GM23338 (cell line): ENCODE measurements around the gene OGFRL1. TPM values are rescaled to one million over a fixed set of nuclear protein-coding genes. Genes with fewer than 3 reads are reported as not detected.

Experiments
- ATAC-seq: fragments of 200-7000 bp; cut with Tn5 transposase; 3 replicates; pipeline ENCODE4 v1.9.1; 2020
- DNase-seq: peaks from one replicate; pipeline ENCODE4 v3.0.0-alpha.2; 2015; ENCODE audit warnings: low spot score
- H2AFZ ChIP-seq: fragments of 200-600 bp; sonication (generic); 2 replicates; pipeline ENCODE4 v1.8.0; 2016; ENCODE audit warnings: antibody characterized with exemption, mild to moderate bottlenecking, moderate library complexity
- H3F3A ChIP-seq: fragments of 200-600 bp; sonication (generic); replicated peaks from 2 replicates; pipeline ENCODE4 v1.8.0; 2017; ENCODE audit warnings: antibody characterized with exemption, mixed run types, low read depth
- H3K27ac ChIP-seq: fragments of 200-600 bp; sonication (generic); 2 replicates; pipeline ENCODE4 v1.6.1; 2016; ENCODE audit warnings: low read depth
- H3K27me3 ChIP-seq: fragments of 200-600 bp; sonication (generic); 2 replicates; pipeline ENCODE4 v1.8.0; 2016; ENCODE audit warnings: mild to moderate bottlenecking, mixed run types, moderate library complexity; ENCODE audit not compliant: insufficient read depth
- H3K36me3 ChIP-seq: fragments of 200-600 bp; sonication (generic); 2 replicates; pipeline ENCODE4 v1.8.0; 2016; ENCODE audit warnings: mild to moderate bottlenecking; ENCODE audit not compliant: insufficient read depth
- H3K4me1 ChIP-seq: fragments of 200-600 bp; sonication (generic); 2 replicates; pipeline ENCODE4 v1.8.0; 2016; ENCODE audit warnings: mild to moderate bottlenecking, moderate library complexity; ENCODE audit not compliant: insufficient read depth
- H3K4me2 ChIP-seq: fragments of 200-600 bp; sonication (generic); 2 replicates; pipeline ENCODE4 v1.7.1; 2017; ENCODE audit warnings: mixed run types
- H3K4me3 ChIP-seq: fragments of 200-600 bp; sonication (generic); 2 replicates; pipeline ENCODE4 v1.6.1; 2016; ENCODE audit warnings: mixed run types
- H3K79me2 ChIP-seq: fragments of 200-600 bp; sonication (generic); replicated peaks from 2 replicates; pipeline ENCODE4 v1.8.0; 2017; ENCODE audit warnings: mild to moderate bottlenecking; ENCODE audit not compliant: insufficient read depth
- H3K9me2 ChIP-seq: fragments of 200-600 bp; sonication (generic); 2 replicates; pipeline ENCODE4 v1.8.0; 2017; ENCODE audit not compliant: insufficient read depth
- H4K20me1 ChIP-seq: fragments of 200-600 bp; sonication (generic); replicated peaks from 2 replicates; pipeline ENCODE4 v1.8.0; 2017; ENCODE audit warnings: mild to moderate bottlenecking; ENCODE audit not compliant: insufficient read depth
- H3K27ac Mint-ChIP-seq: 2 replicates; pipeline ENCODE4 v1.8.0; 2020; ENCODE audit warnings: inconsistent platforms, mild to moderate bottlenecking, moderate library complexity, mixed read lengths
- H3K27me3 Mint-ChIP-seq: 3 replicates; pipeline ENCODE4 v1.8.0; 2022; ENCODE audit warnings: low read depth, mild to moderate bottlenecking, moderate library complexity, mixed read lengths, inconsistent platforms; ENCODE audit not compliant: insufficient read depth, poor library complexity
- H3K36me3 Mint-ChIP-seq: 3 replicates; pipeline ENCODE4 v1.8.0; 2021; ENCODE audit warnings: low read depth, mild to moderate bottlenecking, inconsistent platforms, moderate library complexity, mixed read lengths
- H3K4me1 Mint-ChIP-seq: 3 replicates; pipeline ENCODE4 v1.8.0; 2020; ENCODE audit warnings: mild to moderate bottlenecking, inconsistent platforms, mixed read lengths
- H3K4me3 Mint-ChIP-seq: 3 replicates; pipeline ENCODE4 v1.8.0; 2021; ENCODE audit warnings: moderate library complexity, mild to moderate bottlenecking, inconsistent platforms, mixed read lengths
- H3K9me3 Mint-ChIP-seq: 3 replicates; pipeline ENCODE4 v1.8.0; 2020; ENCODE audit warnings: moderate library complexity, mild to moderate bottlenecking, inconsistent platforms, mixed read lengths
- CREB1 ChIP-seq: fragments of 250-450 bp; sonication (Bioruptor Pico); IDR thresholded peaks from 2 replicates; pipeline ENCODE4 v1.5.0; 2020; ENCODE audit warnings: low read depth, mild to moderate bottlenecking, moderate library complexity
- EZH2 ChIP-seq: fragments of 200-600 bp; sonication (generic); IDR thresholded peaks from one replicate; pipeline ENCODE4 v1.8.0; 2017; ENCODE audit warnings: antibody characterized with exemption, mild to moderate bottlenecking, low read depth; ENCODE audit not compliant: unreplicated experiment
- EZH2phosphoT487 ChIP-seq: fragments of 200-600 bp; sonication (generic); IDR thresholded peaks from one replicate; pipeline ENCODE4 v1.8.1; 2018; ENCODE audit warnings: antibody characterized with exemption; ENCODE audit not compliant: unreplicated experiment
- NANOG ChIP-seq: IDR thresholded peaks from 2 replicates; pipeline ENCODE4 v1.6.1; 2016; ENCODE audit warnings: antibody characterized with exemption, borderline replicate concordance
- REST ChIP-seq: IDR thresholded peaks from one replicate; pipeline ENCODE4 v1.6.1; 2018; ENCODE audit warnings: antibody characterized with exemption; ENCODE audit not compliant: unreplicated experiment
- STAT1 ChIP-seq: IDR thresholded peaks from one replicate; pipeline ENCODE4 v1.6.1; 2016; ENCODE audit warnings: antibody characterized with exemption; ENCODE audit not compliant: unreplicated experiment
- ZNF114 ChIP-seq: fragments of 250-450 bp; sonication (Bioruptor Pico); IDR thresholded peaks from 2 replicates; pipeline ENCODE4 v1.5.0; 2020; ENCODE audit warnings: mild to moderate bottlenecking, moderate library complexity
- ZNF331 ChIP-seq: fragments of 250-450 bp; sonication (Bioruptor Pico); IDR thresholded peaks from 2 replicates; pipeline ENCODE4 v1.5.0; 2020; ENCODE audit warnings: low read depth, mild to moderate bottlenecking, moderate library complexity
- ZNF462 ChIP-seq: fragments of 250-450 bp; sonication (Bioruptor Pico); IDR thresholded peaks from 2 replicates; pipeline ENCODE4 v1.5.0; 2020; ENCODE audit warnings: mild to moderate bottlenecking, moderate library complexity
- polyA plus RNA-seq: library from polyadenylated mRNA; unstranded; fragments of >200 nt; fragmentation: Nextera tagmentation; extraction: Ambion mirVana; gene quantifications from 2 replicates; pipeline ENCODE4 v1.2.1, GENCODE V29; 2016
- total RNA-seq: library from RNA; depleted of rRNA; stranded (reverse); fragments of >200 nt; shearing (Covaris generic); gene quantifications from 2 replicates; pipeline ENCODE4 v1.2.3, GENCODE V29; 2014

OGFRL1 gene
- total and polyA plus RNA-seq, 2 experiments from 2014 or later, result 4.2 to 10.0 TPM

- Histone ChIP-seq H3K79me2 (peaks cover 23% of the 10 kb centered on the region), H3K9me2 (peaks cover 4% of the 10 kb centered on the region; the same call in 1 of the 2 replicates), H3K27me3 (peaks cover 3% of the 10 kb centered on the region; the same call in 1 of the 2 replicates), H3F3A (peaks cover 6% of the 10 kb centered on the region; the same call in 1 of the 2 replicates), H2AFZ (no peak overlapping the region), H3K4me3 (no peak overlapping the region), H3K4me2 (0 out of 2 replicates have a peak overlapping the region, but pooled peaks have one; percentile 35), H3K4me1 (peaks cover 13% of the 10 kb centered on the region), H4K20me1 (no peaks in the 10 kb centered on the region), H3K27ac (no peak overlapping the region), H3K36me3 (0 out of 2 replicates have a peak, but pooled peaks cover 3% of the 10 kb centered on the region)
- no peaks in the 10 kb centered on the region for H3K9me3 Mint-ChIP-seq
- TF ChIP-seq EZH2phosphoT487, result no peak
- no peak for TF ChIP-seq STAT1
- no peak for TF ChIP-seq REST
- no peak for TF ChIP-seq ZNF331 (CRISPR knock-in tag)
- no peak for TF ChIP-seq CREB1 (CRISPR knock-in tag)
- TF ChIP-seq ZNF114 (CRISPR knock-in tag), result no peak
- TF ChIP-seq EZH2, result no peak
- TF ChIP-seq ZNF462 (CRISPR knock-in tag), result no peak
- no peak for TF ChIP-seq NANOG
- DNase-seq (no peak), ATAC-seq (no peak)
- no peak overlapping the region for H3K4me3 Mint-ChIP-seq
- peaks cover 11% of the 10 kb centered on the region; the same call in 2 of the 3 replicates for H3K36me3 Mint-ChIP-seq
- H3K27ac Mint-ChIP-seq, result no peak overlapping the region
- peaks cover 43% of the 10 kb centered on the region for H3K4me1 Mint-ChIP-seq
- peaks cover 7% of the 10 kb centered on the region for H3K27me3 Mint-ChIP-seq
These were observed 3.4 kb downstream of the OGFRL1 start for GRCh38 chr6:71292001-71292400.
